NCI-H2171 treated with DMSO at 0.1 percent for 48 hours (cell line): Measurements from ENCODE around the gene AIMP1.
A peak's percentile ranks its signal among the peaks of the same experiment; 100 is the strongest.
"Not testable (repeated sequence)": the region's sequence is repeated elsewhere in the genome, so short reads cannot be mapped to it uniquely, and the experiment has no call there.

Source experiments
- DNase-seq: peaks from one replicate; lab custom pipeline; 2025; lab: John Stamatoyannopoulos, UW

The AIMP1 gene

GRCh38 chr4:106312997-106313522, 3.3 kb upstream of the AIMP1 start:
- no peak for DNase-seq

- DNase-seq, result no peak
Observed at GRCh38 chr4:106314960-106315359, 1.4 kb upstream of the AIMP1 start.

GRCh38 chr4:106315476-106315967, 828 bp upstream of the AIMP1 start:
- no peak for DNase-seq

- no peak for DNase-seq
Observed at GRCh38 chr4:106316773-106317409, 541 bp downstream of the AIMP1 start.

- no peak for DNase-seq
Observed at GRCh38 chr4:106317815-106318214, 1.5 kb downstream of the AIMP1 start.

GRCh38 chr4:106318511-106318910, 2.2 kb downstream of the AIMP1 start:
- DNase-seq, result no peak

- DNase-seq, result no peak
Observed at GRCh38 chr4:106320235-106320634, 3.9 kb downstream of the AIMP1 start.

GRCh38 chr4:106321168-106321567, 4.8 kb downstream of the AIMP1 start:
- DNase-seq, result not testable (repeated sequence)

- not testable (repeated sequence) for DNase-seq
Observed at GRCh38 chr4:106321814-106322213, 5.5 kb downstream of the AIMP1 start.

- DNase-seq, result no peak
Observed at GRCh38 chr4:106323119-106323518, 6.8 kb downstream of the AIMP1 start.

- no peak for DNase-seq
Observed at GRCh38 chr4:106325800-106326199, 9.4 kb downstream of the AIMP1 start.

- DNase-seq, result peak; percentile 0
Observed at GRCh38 chr4:106329041-106329618, 12.8 kb downstream of the AIMP1 start.

GRCh38 chr4:106333186-106333585, 16.8 kb downstream of the AIMP1 start:
- DNase-seq, result no peak

- DNase-seq, result no peak
Observed at GRCh38 chr4:106334741-106335470, 18.6 kb downstream of the AIMP1 start.

- DNase-seq, result no peak
Observed at GRCh38 chr4:106336618-106337017, 20.3 kb downstream of the AIMP1 start.

GRCh38 chr4:106337916-106338315, 21.6 kb downstream of the AIMP1 start:
- no peak for DNase-seq

GRCh38 chr4:106338671-106339070, 22.3 kb downstream of the AIMP1 start:
- DNase-seq, result no peak

GRCh38 chr4:106339431-106339830, 23.1 kb downstream of the AIMP1 start:
- no peak for DNase-seq

- DNase-seq, result no peak
Observed at GRCh38 chr4:106340774-106341173, 24.4 kb downstream of the AIMP1 start.

- no peak for DNase-seq
Observed at GRCh38 chr4:106343865-106344646, 27.7 kb downstream of the AIMP1 start.

GRCh38 chr4:106344647-106344970, 28.3 kb downstream of the AIMP1 start:
- no peak for DNase-seq

- DNase-seq, result no peak
Observed at GRCh38 chr4:106347167-106347566, 30.8 kb downstream of the AIMP1 start.
